Right renal pelvis (tissue), 4 donors: ENCODE measurements around the gene NTNG1. TPM values are rescaled to one million over a fixed set of nuclear protein-coding genes. Genes with fewer than 3 reads are reported as not detected.

Experiments used
- DNase-seq, 4 donors: peaks; one replicate each; pipeline ENCODE4 v3.0.0-alpha.2; 2013; ENCODE audit warnings: low read depth in 4 of 4, low spot score in 3 of 4, missing footprints in 1 of 4
- polyA plus RNA-seq, 4 donors: library from polyadenylated mRNA; unstranded; fragments of 120-200 nt; gene quantifications; one replicate each; pipeline ENCODE4 v1.2.1, GENCODE V29; 2013; ENCODE audit not compliant: insufficient read length in 4 of 4

Gene NTNG1
- polyA plus RNA-seq, 4 donors, result 31.0 to 45.1 (median 36.1) TPM

- no peak for DNase-seq
Observed at GRCh38 chr1:107443027-107443426, 302.2 kb downstream of the NTNG1 start.

DNA sequence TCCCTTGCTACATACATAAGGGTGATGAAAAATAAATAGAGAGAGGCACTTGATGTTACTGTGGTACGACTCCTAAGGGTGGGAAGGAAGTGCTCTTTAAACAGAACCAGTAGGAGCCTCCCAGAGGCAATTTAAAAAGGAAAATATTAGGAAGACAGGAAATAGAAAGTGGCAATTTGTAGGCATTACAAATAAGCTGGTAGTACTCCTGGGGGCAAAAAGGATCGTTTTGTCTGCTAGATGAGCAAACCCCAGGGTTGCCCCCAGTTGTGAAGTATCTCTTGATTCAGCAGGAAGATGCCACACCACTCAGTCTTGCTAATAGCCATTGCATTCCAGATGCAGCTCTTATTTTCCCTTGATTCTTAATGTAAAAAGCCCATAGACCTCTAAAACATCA, 303.0 kb downstream of the NTNG1 start:
- no peak for DNase-seq

DNA sequence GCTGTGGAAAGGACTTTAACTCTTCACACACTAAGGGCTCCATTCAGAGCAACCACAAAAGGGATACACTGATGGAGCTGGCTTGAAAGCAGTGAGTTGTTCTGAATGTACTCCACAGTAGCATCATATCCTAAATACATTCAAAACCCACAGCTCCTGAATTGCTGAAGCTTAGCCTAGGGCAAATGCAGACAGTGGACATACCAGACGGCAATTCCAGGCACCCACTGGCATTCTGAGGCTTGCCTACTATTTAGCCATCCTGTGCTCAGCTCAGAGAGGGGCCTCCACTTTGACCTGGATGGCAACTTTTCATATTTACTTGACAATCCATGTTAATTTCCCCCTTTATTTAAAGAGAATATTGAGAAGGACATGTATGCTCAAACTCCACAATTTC, 303.5 kb downstream of the NTNG1 start:
- no peak for DNase-seq

GRCh38 chr1:107449326-107449725, 308.5 kb downstream of the NTNG1 start:
- DNase-seq, result no peak

DNA sequence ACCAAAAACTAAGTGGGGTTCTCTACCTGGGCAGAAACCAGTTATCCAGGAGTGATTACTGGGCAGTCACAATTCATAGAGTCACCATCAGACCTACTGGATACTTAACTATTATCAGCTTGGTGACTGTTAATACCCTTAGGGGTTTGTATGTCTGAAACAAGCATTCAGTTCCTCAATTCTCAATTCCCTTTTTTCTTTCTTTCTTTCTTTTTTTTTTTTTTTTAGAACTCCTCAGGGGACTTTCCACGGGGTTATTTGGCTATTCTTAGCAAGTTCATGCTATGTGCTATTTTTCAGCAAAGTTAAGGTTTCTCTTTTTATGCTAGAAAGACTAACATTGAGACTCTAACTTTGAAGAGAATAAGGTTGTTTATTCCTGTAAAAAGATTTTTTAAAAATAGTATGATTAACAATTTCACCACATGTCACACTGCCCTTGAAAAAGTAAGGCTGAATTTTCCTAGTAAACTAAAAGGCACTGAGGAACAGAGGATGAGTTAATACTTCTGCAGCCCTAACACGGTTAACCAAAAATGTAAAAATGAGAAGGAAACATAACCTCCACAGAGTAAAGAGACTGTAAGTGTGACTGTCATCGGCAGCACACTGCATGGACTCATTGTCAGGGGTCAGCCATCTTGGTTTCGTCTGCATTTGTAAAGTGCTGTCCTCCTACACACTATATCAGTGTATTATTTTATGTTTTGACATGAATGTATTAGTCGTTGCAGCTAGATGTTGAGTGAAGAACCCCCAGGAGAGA, 310.2 kb downstream of the NTNG1 start:
- DNase-seq, result no peak

DNA sequence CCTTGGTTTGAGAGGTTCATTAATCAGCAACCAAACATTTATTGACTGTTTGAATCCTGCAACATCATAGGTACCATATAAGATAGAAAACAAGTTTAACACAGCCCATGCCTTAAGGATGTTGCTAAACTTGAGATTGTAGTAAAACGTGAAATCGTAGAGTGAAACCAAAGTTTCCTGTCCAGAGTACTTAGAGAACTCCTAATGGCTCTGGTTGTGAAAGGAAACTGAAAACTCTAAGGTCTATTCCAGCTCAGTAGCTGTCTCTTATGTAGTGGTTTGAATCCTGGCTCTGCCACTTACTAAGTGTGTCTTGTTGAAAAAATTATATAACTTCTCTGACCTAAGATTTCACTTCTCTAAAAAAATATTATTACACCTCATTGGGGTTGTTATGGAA, 310.9 kb downstream of the NTNG1 start:
- no peak for DNase-seq

DNA sequence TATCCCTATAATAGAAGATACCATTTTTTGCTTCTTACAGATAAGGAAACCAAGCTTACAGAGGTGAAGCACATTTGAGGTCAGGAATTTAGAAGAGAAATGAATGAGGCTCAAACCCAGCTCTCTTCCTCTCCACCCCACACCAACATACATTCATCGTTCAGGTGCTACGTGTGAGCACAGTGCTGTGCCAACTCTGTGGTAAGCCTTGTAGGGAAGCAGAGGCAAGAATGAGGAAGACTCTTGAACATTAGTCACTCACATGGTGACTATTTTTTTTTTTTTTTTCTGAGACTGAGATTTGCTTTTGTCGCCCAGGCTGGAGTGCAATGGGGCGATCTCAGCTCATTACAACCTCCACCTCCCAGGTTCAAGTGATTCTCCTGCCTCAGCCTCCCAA, 314.0 kb downstream of the NTNG1 start:
- no peak for DNase-seq

DNA sequence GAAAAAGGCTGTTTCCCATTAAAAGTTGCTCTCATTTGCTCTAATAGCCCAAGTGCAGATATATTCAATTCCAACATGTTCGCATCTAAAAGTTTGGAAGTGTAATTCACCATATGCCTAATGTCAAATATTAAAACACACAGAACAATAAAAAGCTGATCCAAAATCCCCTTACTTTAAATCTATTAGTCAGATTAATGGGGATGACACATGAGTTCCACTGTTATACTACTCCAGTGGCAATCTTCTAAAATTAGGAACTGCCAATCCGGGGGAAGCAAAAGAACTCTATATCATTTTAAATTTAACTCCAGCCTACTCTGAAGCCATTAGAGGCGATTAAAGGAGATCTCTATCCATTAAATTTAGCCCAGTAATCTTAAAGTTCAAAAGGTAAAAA, 317.1 kb downstream of the NTNG1 start:
- no peak for DNase-seq

GRCh38 chr1:107459204-107459904, 318.5 kb downstream of the NTNG1 start:
- no peak for DNase-seq

GRCh38 chr1:107460035-107460434, 319.2 kb downstream of the NTNG1 start:
- no peak for DNase-seq

DNA sequence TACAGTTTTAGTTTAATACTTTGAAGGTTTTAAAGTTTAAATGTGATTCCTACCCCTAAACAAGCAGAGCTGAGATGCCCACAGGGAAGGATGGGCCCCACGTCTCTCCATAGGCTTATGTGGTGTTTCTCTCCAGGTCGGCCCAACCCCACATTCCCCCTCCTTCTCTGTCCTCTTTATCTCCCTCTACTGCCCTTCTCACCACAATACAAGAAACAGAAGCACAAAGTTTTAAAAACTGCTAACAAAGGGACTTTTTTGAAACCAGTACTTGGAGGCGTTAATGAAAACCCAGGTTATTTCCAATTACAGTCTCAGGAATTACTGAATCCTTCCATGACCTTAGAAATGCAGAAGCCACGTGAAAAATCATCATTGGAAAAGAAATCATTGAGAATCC, 324.0 kb downstream of the NTNG1 start:
- no peak for DNase-seq

GRCh38 chr1:107467286-107467685, 326.4 kb downstream of the NTNG1 start:
- DNase-seq, result no peak

DNA sequence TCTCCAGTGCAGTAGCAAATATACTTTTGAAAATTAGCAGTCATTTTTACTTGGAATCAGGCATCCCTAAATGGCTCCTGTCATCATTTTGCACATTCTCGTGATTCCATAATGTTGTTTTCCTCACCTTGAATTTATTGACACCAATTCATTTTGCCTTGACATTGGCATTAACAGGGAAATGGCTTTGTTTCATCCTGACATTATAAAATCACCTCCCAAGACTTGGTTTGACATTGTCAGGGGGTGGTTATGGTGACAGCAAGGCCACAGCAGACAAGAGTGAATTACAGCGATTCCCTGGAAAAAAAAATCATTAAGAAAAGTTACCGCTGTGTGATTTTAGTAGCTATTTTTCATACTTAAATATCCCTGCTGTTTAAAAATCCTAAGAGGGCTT, 327.0 kb downstream of the NTNG1 start:
- no peak for DNase-seq

GRCh38 chr1:107473065-107473464, 332.2 kb downstream of the NTNG1 start:
- DNase-seq, result no peak

- no peak for DNase-seq
Observed at GRCh38 chr1:107474877-107475612, 334.2 kb downstream of the NTNG1 start.

DNA sequence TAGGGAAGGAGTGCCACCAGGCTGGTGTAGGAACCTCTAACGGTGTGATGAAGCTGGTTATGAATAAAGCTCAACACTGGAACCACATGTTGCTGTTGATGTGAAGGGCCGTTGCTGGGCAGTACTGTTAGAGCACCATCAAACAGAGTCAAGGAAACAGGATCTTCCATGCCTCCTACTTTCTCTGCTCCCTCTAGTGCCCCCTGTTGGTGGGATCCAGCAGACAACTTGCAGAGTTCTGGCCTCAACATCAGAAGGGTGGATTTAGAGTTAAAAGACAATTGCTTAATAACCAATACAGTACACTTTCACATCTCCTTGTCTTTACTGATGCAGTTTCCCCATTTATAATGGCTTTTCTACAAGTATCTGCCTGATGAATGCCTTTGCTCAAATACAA, 336.4 kb downstream of the NTNG1 start:
- no peak for DNase-seq

DNA sequence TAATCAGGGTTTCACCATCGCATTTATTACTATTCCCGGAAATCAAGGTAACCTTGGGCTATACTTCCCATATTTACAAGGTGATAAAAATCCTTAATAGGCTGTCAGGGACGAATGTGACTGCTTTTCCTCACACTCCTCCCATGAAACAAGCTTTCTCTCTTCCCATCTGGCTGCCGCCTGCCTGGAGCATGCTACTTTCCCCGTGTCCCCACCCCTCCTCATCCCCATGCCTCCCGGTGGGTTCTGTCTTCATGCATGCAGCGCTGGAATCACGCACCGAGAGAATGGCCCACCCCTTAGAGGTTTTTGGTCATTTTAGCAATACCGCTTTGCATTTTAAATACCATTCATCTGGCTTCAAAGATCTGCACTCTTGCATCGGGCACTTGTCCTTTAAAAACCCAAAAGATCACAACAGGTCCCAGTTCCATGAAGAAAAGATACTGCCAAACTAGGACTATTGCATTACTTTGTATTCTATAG, 339.1 kb downstream of the NTNG1 start:
- no peak for DNase-seq

DNA sequence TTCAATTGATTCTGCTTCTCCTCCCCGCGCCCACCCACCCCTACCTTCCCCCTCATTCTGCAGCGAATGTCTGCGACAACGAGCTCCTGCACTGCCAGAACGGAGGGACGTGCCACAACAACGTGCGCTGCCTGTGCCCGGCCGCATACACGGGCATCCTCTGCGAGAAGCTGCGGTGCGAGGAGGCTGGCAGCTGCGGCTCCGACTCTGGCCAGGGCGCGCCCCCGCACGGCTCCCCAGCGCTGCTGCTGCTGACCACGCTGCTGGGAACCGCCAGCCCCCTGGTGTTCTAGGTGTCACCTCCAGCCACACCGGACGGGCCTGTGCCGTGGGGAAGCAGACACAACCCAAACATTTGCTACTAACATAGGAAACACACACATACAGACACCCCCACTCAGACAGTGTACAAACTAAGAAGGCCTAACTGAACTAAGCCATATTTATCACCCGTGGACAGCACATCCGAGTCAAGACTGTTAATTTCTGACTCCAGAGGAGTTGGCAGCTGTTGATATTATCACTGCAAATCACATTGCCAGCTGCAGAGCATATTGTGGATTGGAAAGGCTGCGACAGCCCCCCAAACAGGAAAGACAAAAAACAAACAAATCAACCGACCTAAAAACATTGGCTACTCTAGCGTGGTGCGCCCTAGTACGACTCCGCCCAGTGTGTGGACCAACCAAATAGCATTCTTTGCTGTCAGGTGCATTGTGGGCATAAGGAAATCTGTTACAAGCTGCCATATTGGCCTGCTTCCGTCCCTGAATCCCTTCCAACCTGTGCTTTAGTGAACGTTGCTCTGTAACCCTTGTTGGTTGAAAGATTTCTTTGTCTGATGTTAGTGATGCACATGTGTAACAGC, 339.9 kb downstream of the NTNG1 start:
- DNase-seq, result peak in 1 of 4 donors; percentile 5

DNA sequence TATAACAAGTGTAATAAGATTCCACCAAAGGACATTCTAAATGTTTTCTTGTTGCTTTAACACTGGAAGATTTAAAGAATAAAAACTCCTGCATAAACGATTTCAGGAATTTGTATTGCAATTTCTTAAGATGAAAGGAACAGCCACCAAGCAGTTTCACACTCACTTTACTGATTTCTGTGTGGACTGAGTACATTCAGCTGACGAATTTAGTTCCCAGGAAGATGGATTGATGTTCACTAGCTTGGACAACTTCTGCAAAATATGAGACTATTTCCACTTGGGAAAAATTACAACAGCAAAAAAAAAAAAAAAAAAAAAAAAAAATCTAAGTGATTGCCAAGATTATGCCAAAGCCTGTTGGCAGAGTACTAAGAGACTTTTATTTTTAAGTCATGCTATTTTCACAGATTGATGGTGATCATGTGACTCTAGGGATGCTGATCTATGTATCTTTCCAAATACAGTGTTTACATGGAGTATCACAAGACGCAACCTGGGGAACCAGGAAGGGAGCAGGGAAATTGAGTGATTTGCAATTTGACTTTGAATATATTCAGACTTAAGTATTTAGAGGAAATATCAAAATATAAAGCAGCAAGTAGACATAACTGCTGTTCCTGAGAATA, 341.0 kb downstream of the NTNG1 start:
- no peak for DNase-seq

GRCh38 chr1:107483949-107484348, 343.1 kb downstream of the NTNG1 start:
- no peak for DNase-seq
